GM19372 (cell line): Measurements from ENCODE around the gene IGIP.

Experiments used
- ATAC-seq: cut with Tn5 transposase; IDR thresholded peaks from one replicate; pipeline ENCODE4 v1.9.1; 2021; ENCODE audit warnings: mild to moderate bottlenecking, low read depth, moderate library complexity; ENCODE audit not compliant: unreplicated experiment

Gene IGIP

DNA sequence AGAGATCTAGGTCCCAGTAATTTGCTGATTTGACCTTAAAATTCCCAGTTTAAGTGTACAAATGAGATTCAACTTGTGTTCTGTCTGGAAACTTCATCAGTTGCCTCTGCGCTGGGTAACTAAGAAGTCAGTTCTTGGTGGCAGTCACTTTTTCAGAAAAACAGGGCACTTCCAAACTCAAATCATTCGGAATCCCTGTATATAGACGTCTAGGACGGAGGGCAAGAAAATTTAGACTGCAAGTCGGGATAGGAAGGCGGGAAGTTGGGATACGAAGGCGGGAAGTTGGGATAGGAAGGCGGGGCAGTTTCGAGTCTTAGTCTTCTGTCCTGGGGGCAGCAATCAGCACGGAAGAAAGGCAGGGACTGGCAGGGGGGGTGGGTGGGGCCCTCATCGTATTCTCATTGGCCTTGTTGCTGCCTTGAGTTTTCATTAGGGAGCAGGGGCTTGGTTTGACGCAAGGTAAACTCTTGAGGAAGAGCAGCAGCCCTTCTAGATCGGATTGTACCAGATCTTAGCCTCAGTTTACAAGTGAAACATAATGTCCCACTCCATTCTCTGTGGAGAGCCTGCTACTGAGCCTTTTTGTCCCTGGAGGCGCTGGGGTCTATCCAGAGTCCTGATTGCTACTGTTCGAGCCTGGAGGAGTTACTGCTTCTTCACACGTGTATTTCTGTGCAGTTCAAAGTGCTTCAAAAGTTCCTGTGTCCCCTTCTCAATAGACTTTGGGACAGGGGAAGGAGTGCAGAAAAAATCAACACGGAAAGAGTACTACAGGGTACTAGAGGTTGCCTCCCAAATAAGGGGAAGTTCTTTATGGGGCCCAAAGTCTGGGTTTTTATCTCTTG is 14.5 kb upstream of the IGIP start:
- no peak for ATAC-seq

DNA sequence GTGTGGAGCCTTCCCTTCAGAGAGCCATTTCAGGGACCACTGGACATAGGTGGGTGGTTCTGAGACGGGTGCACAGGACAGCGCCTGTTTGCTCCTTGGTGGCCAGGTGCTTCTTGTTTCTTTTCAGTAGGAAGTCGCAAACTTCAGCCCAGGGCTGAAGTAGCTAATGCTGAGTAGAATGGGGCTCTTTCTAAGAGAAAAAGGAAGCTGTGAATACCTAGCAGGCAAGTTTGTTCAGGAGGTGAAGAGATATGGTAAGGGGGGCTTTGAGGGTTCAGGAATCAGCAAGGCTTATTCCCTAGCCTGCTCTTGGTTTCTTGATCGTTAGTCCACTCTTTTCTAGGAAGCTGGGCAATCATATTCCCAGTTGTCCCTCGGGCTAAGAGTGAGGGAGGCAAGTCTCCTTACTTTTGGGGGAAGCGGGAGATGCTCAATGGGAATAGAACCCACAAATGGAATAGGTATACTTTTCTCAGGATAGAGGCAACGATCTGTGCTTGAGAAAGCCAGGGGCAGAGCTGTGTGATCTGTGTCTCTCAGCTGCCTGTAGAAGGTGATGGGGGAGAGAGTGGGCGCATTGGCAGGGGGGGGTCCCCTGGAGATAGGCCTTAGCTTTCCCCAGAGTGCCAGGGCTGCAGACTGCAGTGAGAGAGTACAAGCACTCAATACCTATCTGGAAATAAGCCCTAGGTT is 13.7 kb upstream of the IGIP start:
- ATAC-seq = no peak

DNA sequence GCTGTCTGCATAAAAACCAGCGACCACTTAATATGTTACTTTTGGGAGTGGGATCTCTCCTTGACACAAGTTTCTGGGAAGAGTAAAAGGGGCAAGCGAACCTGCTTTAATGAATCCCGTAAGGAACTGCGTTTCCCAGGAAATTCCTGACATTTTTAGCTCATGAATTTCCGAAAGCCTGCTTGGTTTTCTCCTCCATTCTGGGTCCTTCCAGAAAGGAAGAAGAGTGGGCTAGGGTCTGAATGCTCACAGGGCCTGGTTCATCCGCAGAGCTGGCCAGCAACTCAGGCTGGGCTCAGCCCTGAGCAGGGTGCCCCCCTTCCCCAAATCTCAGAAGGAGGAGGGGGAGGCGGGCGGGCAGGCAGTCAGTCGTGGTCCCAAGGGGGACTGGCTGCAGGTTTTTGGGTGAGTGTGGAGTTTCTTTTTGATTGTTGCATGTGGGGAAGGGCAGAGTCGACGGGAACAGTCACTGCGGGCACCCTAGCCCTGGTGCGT is 13.0 kb upstream of the IGIP start:
- ATAC-seq = no peak

DNA sequence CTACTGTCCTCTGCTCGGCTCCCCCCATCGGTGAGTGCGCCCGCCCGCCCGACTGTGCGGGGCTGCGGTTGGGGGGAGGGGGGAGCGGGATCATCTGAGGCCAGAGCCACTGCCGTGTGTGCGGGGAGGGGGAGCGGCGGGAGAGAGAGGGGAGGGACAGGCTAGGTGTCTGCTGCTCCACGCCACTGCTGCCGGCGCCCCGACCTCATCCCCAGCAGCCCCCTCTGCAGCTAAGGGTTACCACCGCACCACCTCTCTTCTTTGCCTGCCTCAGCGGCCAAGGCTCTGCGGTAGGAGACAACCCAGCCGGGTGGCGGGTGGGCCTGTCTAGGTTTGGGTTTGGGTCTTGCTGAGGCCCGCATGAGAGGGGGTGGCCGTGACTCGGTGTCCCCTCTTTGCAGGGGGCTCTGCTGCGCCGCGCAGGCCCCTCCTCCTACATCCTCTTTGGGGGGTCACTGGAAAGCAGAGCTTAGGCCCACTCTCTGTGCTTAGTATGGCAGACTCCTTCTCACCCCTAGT is 12.5 kb upstream of the IGIP start:
- no peak for ATAC-seq

DNA sequence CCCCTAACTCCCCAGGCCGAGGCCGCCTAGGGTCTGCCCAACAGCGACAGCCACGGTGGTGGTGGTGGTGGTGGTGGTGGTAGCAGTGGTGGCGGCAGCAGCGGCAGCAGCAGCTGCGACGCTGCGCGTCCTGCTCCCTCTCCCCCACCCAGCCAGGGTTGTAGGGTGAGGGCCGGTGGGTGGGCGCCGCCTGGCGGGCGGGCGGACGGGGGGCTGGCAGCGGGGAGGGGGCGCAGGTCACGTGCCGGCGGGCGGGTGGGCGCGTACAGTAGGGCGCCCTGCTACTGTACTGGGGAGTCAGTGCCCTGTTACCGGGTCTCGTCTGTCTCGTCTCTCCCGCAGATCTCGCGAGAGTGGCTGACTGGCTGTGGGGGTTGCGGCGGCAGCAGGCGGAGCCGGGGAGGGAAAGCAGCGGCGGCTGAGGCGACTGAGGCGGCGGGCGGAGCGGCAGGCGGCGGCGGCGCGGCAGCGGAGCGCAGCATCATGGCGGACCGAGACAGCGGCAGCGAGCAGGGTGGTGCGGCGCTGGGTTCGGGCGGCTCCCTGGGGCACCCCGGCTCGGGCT is 12.0 kb upstream of the IGIP start, which contains the start of gene PURA:
Gene PURA (plus strand): TSS at position 411 of the 565 bp plus-strand sequence. CDS start 73 bp downstream, at position 484.
- ATAC-seq = peak; percentile 89

DNA sequence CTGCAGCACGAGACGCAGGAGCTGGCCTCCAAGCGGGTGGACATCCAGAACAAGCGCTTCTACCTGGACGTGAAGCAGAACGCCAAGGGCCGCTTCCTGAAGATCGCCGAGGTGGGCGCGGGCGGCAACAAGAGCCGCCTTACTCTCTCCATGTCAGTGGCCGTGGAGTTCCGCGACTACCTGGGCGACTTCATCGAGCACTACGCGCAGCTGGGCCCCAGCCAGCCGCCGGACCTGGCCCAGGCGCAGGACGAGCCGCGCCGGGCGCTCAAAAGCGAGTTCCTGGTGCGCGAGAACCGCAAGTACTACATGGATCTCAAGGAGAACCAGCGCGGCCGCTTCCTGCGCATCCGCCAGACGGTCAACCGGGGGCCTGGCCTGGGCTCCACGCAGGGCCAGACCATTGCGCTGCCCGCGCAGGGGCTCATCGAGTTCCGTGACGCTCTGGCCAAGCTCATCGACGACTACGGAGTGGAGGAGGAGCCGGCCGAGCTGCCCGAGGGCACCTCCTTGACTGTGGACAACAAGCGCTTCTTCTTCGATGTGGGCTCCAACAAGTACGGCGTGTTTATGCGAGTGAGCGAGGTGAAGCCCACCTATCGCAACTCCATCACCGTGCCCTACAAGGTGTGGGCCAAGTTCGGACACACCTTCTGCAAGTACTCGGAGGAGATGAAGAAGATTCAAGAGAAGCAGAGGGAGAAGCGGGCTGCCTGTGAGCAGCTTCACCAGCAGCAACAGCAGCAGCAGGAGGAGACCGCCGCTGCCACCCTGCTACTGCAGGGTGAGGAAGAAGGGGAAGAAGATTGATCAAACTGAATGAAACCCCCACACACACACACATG is 11.2 kb upstream of the IGIP start:
- peak; percentile 36 for ATAC-seq

DNA sequence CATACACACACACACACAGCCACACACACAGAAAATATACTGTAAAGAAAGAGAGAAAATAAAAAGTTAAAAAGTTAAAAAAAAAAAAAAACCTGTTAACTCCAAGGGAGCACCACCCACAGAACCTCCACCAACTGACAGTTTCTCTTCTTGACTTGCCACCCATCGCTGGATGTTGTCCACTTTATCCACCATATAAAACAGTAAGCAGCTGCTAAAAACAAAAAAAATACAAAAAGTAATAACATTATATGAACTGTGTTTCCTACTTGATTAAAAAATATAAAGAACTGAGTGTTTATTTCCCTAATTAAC is 10.6 kb upstream of the IGIP start:
- no peak for ATAC-seq

DNA sequence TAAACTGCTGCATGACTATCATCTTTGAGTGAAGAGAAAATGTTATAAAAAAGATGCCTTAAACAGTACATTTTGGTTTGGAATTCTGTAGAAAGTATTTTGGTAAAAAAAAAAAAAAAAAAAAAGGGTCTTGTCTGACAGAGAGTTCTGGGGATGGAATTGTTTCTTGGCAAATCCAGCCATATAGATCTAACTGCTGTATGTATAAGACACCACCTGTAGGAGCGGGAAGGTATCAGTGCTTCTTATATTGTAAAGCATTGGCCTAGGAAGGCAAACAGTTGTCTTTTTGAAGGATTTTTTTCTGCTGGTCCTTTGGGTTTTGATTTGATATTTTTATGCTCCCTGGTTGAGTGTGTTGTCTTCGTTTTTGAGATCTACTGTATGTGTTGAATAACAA is 9.0 kb upstream of the IGIP start:
- ATAC-seq = no peak

DNA sequence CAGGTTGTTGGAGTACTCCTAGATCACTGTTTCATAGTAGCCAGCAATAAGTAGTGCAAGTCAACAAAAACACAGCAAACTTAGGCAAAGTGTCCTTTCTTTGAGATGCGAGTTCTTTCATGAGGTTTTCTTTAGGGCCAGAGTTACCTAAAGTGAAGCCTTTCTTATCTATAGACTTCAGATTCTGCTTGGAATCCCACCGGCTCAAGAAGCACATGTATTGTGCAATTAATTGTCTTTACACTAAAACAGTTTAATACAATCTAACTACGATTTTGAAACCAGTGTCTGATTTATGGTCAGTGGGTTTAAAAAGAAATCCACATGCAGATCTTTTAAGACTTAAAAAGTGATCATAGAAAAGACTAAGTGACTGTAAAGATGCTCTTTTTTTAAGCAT is 8.2 kb upstream of the IGIP start:
- ATAC-seq = no peak

DNA sequence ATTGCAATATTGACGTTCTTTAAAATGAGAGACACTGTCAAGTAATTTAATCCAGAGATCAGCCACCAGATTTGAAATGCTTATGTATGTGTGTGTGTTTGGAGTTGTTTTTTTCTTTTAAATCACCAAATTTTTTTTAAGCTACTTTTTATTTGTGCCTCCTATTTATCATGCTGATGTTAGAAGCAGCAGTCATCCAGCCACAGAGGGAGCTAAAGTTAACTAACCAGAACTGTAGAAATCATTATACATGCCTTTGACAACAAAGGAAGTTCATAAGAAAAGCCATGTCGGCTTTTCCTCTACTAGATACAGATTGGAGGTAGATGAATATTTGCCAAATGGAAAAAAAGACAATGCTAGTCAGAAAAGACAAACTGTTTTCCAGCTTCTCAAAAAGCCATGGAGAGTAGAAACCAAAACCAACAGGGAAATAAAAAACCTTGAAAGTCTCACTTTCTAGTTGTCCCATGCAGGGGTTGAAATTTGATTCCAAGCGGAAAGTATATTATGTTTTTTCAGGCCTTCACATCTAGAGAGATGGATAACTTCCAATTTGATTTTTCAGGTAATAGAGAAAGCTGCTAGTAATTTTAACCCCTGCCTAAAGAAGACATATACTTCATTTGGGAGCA is 7.3 kb upstream of the IGIP start:
- ATAC-seq = no peak

DNA sequence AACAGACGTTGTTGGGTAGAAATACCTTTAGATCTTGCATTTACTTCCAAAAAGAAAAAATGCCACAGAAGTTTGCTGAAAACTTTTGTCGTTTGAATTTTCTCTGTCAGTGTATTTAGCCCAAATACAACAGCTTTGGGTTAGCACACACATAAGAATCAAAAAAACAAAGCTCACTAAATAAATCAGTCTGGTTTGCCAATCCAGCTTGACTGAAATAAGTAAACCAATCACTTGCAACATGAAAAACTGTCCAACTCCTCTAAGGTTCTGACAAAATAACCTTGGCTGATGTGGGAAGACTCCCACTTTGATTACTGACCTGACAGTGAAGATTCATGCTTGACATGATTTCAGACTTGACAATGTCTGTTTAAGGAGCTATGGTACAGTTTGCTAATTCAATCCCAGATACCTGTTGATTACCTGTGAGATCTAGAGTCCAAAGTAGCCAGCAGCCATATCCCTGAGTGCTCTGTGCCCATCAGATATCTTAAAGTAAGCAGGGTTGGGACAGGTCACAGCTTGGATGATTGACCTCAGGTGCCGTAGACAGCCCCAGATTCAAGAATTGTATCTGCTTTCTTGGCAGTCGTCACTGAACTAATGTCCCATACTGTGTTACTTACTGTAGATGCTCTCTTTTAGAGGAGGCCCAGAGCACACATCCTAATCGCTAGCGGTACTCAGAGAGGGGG is 727 bp downstream of the IGIP start:
- ATAC-seq = no peak

DNA sequence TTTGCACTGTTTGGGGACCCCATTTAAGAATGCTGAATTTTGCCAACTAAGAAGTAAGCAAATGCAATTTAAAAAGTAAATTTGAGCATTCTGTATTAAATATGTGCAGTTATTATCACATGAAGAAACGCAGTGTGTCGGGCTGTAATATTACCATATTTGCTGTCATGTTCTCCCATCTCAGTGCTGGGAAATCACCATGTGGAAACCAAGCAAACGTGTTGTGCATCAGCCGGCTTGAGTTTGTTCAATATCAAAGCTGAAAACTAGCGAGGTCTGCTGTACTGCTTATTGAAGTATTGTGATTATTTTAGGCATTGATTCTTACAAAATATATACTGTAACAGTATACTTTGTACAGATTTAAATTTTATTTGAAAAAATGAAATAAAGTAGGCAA is 2.6 kb downstream of the IGIP start:
- no peak for ATAC-seq

DNA sequence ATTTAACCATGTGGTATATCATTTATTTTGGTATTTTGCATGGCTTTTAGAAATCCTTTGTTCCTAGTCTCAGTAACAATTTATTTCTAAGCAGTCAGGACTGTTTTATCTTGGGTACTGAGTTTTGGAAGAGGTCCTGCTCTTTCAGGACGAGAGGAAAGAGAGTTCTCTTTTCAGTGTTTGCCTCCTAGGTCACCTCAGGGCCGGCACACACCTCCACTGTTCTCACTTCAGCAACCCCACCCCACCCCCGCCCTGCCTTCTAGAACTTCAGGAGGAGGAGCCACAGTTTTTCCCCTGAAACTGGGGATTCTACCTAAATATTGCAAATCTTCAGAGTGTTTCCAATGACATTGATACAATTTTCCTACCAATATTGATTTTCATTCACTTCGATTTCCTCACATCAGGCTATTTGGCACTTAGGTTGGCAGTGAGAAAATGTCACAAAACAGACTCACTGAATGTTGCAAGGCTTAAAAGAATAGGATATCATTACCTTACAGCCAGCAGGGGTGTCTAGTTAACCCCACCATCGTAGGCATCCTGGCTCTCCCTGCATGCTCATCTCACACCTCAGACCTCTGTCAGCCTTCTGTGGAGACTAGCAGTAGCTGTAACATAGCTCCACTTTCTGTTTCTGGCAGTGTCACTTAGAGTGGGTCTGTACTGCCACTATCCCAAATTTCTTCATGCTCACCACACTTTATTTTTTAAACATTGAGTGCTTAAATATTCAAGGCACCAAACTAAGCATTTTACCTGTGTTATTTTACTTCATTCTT is 5.4 kb downstream of the IGIP start:
- ATAC-seq = no peak

DNA sequence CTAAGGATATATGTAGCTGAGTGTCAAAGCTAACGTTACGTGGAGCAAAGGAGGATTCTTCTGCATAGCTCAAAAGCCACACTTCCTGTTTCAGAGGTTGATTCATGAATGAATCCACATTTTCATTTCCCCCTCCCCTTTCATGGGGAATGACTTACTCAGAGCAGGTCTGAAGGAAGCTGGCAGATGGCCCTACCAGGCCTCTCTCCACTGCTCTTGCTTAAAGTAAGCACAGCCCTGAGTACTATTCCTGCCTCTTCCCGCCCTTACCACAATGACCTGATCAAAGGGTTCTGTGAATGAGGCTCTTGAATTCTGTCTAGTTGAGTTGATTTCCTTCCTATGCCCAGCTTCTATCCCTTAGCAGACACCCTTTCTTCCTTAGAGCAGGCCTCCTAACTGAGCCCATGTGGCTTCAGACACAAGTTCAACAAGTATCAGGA is 6.3 kb downstream of the IGIP start:
- no peak for ATAC-seq

DNA sequence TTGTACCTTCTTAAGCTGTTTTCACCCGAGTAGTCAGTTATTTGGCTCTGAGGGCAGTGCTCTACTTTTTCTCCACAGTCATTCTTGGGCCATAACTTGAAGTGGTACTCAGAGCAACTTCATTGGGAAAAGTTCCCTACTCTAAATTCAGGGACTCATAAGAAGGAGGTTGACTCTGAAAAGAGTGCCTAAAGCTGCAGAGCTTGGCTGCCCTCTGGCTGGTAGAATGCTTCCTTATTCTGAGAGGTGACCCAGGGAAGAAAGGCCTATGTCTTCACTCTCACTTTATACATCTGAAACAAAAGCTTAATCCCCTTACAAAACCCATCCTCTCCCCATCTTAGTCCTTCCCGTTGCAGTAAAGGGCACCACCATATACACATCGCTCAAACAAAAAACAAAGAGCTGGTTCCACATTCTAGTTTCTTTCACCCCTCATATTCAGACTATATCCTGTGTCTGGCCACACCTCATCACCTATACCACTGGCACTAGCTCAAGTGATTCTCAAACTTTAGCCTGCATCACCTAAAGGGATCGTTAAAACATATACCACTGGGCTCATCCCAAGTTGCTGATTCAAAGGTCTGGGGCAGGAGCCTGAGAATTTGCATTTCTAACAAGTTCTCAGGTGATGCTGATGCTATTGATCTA is 7.9 kb downstream of the IGIP start:
- no peak for ATAC-seq

DNA sequence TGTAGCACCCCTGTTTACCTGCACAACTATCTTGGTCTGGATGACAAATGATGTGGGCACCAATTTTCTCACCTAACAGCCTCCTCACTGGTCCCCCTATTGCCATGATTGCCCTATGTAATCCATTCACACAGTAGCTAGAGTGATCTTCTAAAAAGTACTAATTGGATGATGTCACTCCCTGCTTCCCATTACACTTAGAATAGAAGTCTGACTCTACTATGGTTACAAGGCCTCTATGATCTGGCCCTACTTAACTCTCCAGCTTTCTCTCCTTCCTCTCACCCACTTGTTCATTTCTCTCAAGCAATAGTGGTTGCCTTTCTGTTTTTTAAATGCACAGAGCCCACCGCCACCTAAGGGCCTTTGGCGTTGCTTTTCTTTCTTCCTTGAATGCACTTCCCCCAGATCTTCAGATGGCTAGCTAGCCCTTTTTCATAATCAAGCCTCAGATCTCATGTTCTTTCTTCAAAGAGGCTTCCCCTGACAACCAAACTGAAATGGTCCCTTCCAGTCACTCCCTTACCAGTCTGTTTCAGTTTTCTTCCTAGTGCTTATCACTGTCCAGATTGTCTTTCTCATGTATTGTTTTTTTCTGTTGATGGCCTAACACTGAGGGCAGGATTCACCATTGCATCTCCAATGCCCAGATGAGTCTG is 8.7 kb downstream of the IGIP start:
- no peak for ATAC-seq

DNA sequence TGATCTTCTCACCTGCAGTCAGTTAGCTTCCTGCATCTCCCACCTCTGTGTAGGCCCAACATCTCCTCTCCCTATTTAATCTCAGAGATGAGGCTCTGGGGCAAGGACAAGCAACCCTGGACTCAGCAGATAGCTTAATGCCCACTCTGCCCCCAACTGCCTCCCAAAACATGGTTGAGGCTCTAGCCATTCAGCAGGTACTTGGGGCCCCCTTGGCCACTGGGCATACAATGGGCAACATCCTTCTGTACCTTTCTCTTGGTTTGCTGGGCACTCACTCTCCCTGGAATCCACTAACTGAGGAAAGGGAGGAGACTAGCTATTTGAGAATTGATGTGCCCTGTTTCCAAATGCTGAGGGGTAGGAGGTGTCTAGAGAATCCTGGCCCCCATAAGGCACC is 9.4 kb downstream of the IGIP start:
- ATAC-seq = no peak

DNA sequence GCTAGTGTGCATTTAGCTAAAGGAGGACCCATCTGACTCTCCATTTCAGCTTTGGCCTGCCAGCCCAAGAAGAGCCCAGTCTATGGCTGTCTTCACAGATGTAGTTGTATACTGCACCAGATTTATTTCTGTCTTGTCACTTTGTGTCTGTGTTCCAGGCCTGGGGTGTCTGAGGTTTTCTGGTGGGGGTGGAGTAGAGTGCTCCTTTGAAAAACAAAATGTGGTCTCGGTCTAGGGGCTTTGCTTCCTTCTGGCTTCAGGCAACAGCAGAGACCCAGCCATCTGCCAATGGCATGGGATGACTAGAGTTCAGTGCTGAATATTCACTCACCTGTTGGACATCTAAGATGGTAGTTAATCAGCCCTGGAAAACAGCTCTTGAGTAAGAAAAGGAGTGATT is 10.9 kb downstream of the IGIP start:
- no peak for ATAC-seq
